ENCODE results near the gene PMM1. TPM values are rescaled to one million over a fixed set of nuclear protein-coding genes. Genes with fewer than 3 reads are reported as not detected.

PMM1 gene
- total RNA-seq, 1 donor from 2014 or later: 17.4 TPM

- H3K4me3 ChIP-seq (ENCODE audit: low read depth, low read length): no peak overlapping the region
- peaks cover 9% of the 10 kb centered on the region for H3K36me3 ChIP-seq (ENCODE audit: control insufficient read depth, insufficient read depth, low read length)
- no peak for TF ChIP-seq CTCF (IDR thresholded peaks at IDR 0.05; ENCODE audit: insufficient read depth, low read length, severe bottlenecking)
- FAIRE-seq: no peak
- DNase-seq (ENCODE audit: low read depth): no peak
- H3K27me3 ChIP-seq (ENCODE audit: control insufficient read depth, insufficient read depth, low read length): no peaks in the 10 kb centered on the region
Measured at GRCh38 chr22:41540365-41540764, 49.3 kb downstream of the PMM1 start.

GRCh38 chr22:41540006-41540315, 49.7 kb downstream of the PMM1 start:
- peaks cover 9% of the 10 kb centered on the region for H3K36me3 ChIP-seq (ENCODE audit: control insufficient read depth, insufficient read depth, low read length)

GRCh38 chr22:41539146-41540005, 50.3 kb downstream of the PMM1 start:
- no peak for TF ChIP-seq CTCF (IDR thresholded peaks at IDR 0.05; ENCODE audit: insufficient read depth, low read length, severe bottlenecking)
- Histone ChIP-seq H3K4me3 (ENCODE audit: low read depth, low read length) (no peak overlapping the region), H3K36me3 (ENCODE audit: control insufficient read depth, insufficient read depth, low read length) (peaks cover 10% of the 10 kb centered on the region), H3K27me3 (ENCODE audit: control insufficient read depth, insufficient read depth, low read length) (no peaks in the 10 kb centered on the region)
- FAIRE-seq (no peak), DNase-seq (ENCODE audit: low read depth) (no peak)

More at GRCh38 chr22:41540006-41540315, 49.7 kb downstream of the PMM1 start:
- FAIRE-seq (no peak), DNase-seq (ENCODE audit: low read depth) (no peak)
- no peaks in the 10 kb centered on the region for H3K27me3 ChIP-seq (ENCODE audit: control insufficient read depth, insufficient read depth, low read length)
- TF ChIP-seq CTCF (IDR thresholded peaks at IDR 0.05; ENCODE audit: insufficient read depth, low read length, severe bottlenecking): no peak
- no peak overlapping the region for H3K4me3 ChIP-seq (ENCODE audit: low read depth, low read length)

GRCh38 chr22:41538583-41538982, 51.1 kb downstream of the PMM1 start:
- no peak for FAIRE-seq
- no peak for TF ChIP-seq CTCF (IDR thresholded peaks at IDR 0.05; ENCODE audit: insufficient read depth, low read length, severe bottlenecking)
- H3K4me3 ChIP-seq (ENCODE audit: low read depth, low read length): no peak overlapping the region
- no peak for DNase-seq (ENCODE audit: low read depth)
- H3K36me3 ChIP-seq (ENCODE audit: control insufficient read depth, insufficient read depth, low read length): peaks cover 13% of the 10 kb centered on the region
- H3K27me3 ChIP-seq (ENCODE audit: control insufficient read depth, insufficient read depth, low read length): no peaks in the 10 kb centered on the region

- no peak for FAIRE-seq
- H3K4me3 ChIP-seq (ENCODE audit: low read depth, low read length): no peak overlapping the region
- no peaks in the 10 kb centered on the region for H3K27me3 ChIP-seq (ENCODE audit: control insufficient read depth, insufficient read depth, low read length)
- H3K36me3 ChIP-seq (ENCODE audit: control insufficient read depth, insufficient read depth, low read length): peaks cover 20% of the 10 kb centered on the region
- no peak for DNase-seq (ENCODE audit: low read depth)
- no peak for TF ChIP-seq CTCF (IDR thresholded peaks at IDR 0.05; ENCODE audit: insufficient read depth, low read length, severe bottlenecking)
Measured at GRCh38 chr22:41537203-41537602, 52.4 kb downstream of the PMM1 start.

GRCh38 chr22:41535244-41535643, 54.4 kb downstream of the PMM1 start:
- Histone ChIP-seq H3K4me3 (ENCODE audit: low read depth, low read length) (no peak overlapping the region), H3K36me3 (ENCODE audit: control insufficient read depth, insufficient read depth, low read length) (peaks cover 31% of the 10 kb centered on the region), H3K27me3 (ENCODE audit: control insufficient read depth, insufficient read depth, low read length) (no peaks in the 10 kb centered on the region)
- TF ChIP-seq CTCF (IDR thresholded peaks at IDR 0.05; ENCODE audit: insufficient read depth, low read length, severe bottlenecking): peak; percentile 15
- DNase-seq (ENCODE audit: low read depth) (peak; percentile 7), FAIRE-seq (no peak)
